Neural progenitor cell (in vitro differentiated cells): ENCODE results near the gene FOXO1. TPM values are rescaled to one million over a fixed set of nuclear protein-coding genes. Genes with fewer than 3 reads are reported as not detected.

Source experiments
- DNase-seq: peaks from one replicate; pipeline ENCODE4 v3.0.0-alpha.2; 2016; ENCODE audit warnings: low spot score
- H2AFZ ChIP-seq: fragments of 200-600 bp; sonication (generic); replicated peaks from 2 replicates; pipeline ENCODE4 v1.6.1; 2016; ENCODE audit warnings: antibody characterized with exemption
- H3F3A ChIP-seq: fragments of 200-600 bp; sonication (generic); 2 replicates; pipeline ENCODE4 v1.6.1; 2016; ENCODE audit warnings: antibody characterized with exemption, low read depth
- H3K27ac ChIP-seq: fragments of 200-600 bp; sonication (generic); 2 replicates; pipeline ENCODE4 v1.5.1; 2016; ENCODE audit warnings: mild to moderate bottlenecking
- H3K27me3 ChIP-seq: fragments of 200-600 bp; sonication (generic); 2 replicates; pipeline ENCODE4 v1.6.1; 2016; ENCODE audit warnings: mild to moderate bottlenecking, moderate library complexity
- H3K36me3 ChIP-seq: fragments of 200-600 bp; sonication (generic); 2 replicates; pipeline ENCODE4 v1.5.1; 2016
- H3K4me1 ChIP-seq: fragments of 200-600 bp; sonication (generic); 2 replicates; pipeline ENCODE4 v1.6.1; 2016; ENCODE audit warnings: mixed run types
- H3K4me2 ChIP-seq: fragments of 200-600 bp; sonication (generic); 2 replicates; pipeline ENCODE4 v1.6.1; 2016
- H3K4me3 ChIP-seq: fragments of 200-600 bp; sonication (generic); 2 replicates; pipeline ENCODE4 v1.5.1; 2016
- H3K79me2 ChIP-seq: fragments of 200-600 bp; sonication (generic); 2 replicates; pipeline ENCODE4 v1.6.1; 2016; ENCODE audit warnings: low read depth
- H3K9ac ChIP-seq: fragments of 200-600 bp; sonication (generic); 2 replicates; pipeline ENCODE4 v1.6.1; 2016
- H3K9me3 ChIP-seq: fragments of 200-600 bp; sonication (generic); 2 replicates; pipeline ENCODE4 v1.5.1; 2016; ENCODE audit warnings: low read depth
- H4K20me1 ChIP-seq: fragments of 200-600 bp; sonication (generic); 2 replicates; pipeline ENCODE4 v1.6.1; 2016; ENCODE audit warnings: low read depth
- H3K27ac Mint-ChIP-seq: 3 replicates; pipeline ENCODE4 v1.8.0; 2021; ENCODE audit warnings: mixed read lengths
- H3K27me3 Mint-ChIP-seq: 2 replicates; pipeline ENCODE4 v1.8.0; 2022; ENCODE audit warnings: low read depth, mild to moderate bottlenecking, inconsistent platforms, moderate library complexity, mixed read lengths; ENCODE audit not compliant: insufficient read depth
- H3K36me3 Mint-ChIP-seq: 3 replicates; pipeline ENCODE4 v1.8.0; 2021; ENCODE audit warnings: mixed read lengths
- H3K4me1 Mint-ChIP-seq: 3 replicates; pipeline ENCODE4 v1.8.0; 2021; ENCODE audit warnings: mixed read lengths
- H3K4me3 Mint-ChIP-seq: 3 replicates; pipeline ENCODE4 v1.8.0; 2021; ENCODE audit warnings: mild to moderate bottlenecking, moderate library complexity, mixed read lengths
- H3K9me3 Mint-ChIP-seq: 3 replicates; pipeline ENCODE4 v1.8.0; 2020; ENCODE audit warnings: mixed read lengths
- EZH2 ChIP-seq: fragments of 200-600 bp; sonication (generic); IDR thresholded peaks from 2 replicates; pipeline ENCODE4 v1.6.1; 2017; ENCODE audit warnings: antibody characterized with exemption, mild to moderate bottlenecking, moderate library complexity
- EZH2phosphoT487 ChIP-seq: fragments of 200-600 bp; sonication (generic); IDR thresholded peaks from 2 replicates; pipeline ENCODE4 v1.6.1; 2017; ENCODE audit warnings: antibody characterized with exemption
- total RNA-seq: library from RNA; depleted of rRNA; stranded (reverse); fragments of >200 nt; gene quantifications from 2 replicates; pipeline ENCODE4 v1.2.3, GENCODE V29; 2015; ENCODE audit warnings: low replicate concordance
- TF ChIP-seq, protein P1 (sequence below): fragments of 200-600 bp; sonication (generic); IDR thresholded peaks from 2 replicates; pipeline ENCODE4 v1.5.1; 2017; ENCODE audit warnings: antibody characterized with exemption, mild to moderate bottlenecking

FOXO1 gene
- total RNA-seq, 1 donor from 2014 or later: 3.7 TPM

DNA sequence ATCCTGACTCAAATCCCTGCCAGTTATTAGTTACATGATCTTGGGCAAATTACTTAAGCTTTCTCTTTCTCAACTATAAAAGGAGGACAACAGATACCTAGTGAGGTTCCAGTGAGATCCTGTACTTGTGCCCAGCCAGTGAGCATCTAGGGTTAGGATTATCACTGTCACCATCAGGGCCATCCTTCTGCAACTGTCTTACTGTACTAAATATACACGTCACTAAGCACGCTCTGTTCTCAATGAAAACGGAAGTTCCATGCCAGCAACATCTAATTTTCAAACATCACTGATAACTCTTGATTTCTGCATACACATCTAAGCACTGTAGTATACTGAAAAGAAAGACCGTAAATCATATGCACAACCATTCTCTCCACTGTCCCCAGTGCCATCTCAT lies 70.0 kb downstream of the FOXO1 start:
- Histone ChIP-seq H3K36me3 (no peaks in the 10 kb centered on the region), H3K4me2 (no peak overlapping the region), H3K27me3 (no peaks in the 10 kb centered on the region), H3F3A (no peaks in the 10 kb centered on the region), H3K79me2 (peaks cover 7% of the 10 kb centered on the region), H3K4me1 (no peaks in the 10 kb centered on the region), H3K27ac (no peak overlapping the region), H4K20me1 (no peaks in the 10 kb centered on the region), H3K9ac (no peak overlapping the region), H2AFZ (no peak overlapping the region), H3K9me3 (no peaks in the 10 kb centered on the region), H3K4me3 (no peak overlapping the region)
- Mint-ChIP-seq H3K4me1 (peaks cover 10% of the 10 kb centered on the region), H3K9me3 (peaks cover 4% of the 10 kb centered on the region), H3K27ac (no peak overlapping the region), H3K4me3 (no peak overlapping the region), H3K36me3 (peaks cover 2% of the 10 kb centered on the region), H3K27me3 (peaks cover 3% of the 10 kb centered on the region)
- DNase-seq: no peak
- TF ChIP-seq EZH2: no peak
- no peak for TF ChIP-seq EZH2phosphoT487
- TF ChIP-seq, protein P1, sequence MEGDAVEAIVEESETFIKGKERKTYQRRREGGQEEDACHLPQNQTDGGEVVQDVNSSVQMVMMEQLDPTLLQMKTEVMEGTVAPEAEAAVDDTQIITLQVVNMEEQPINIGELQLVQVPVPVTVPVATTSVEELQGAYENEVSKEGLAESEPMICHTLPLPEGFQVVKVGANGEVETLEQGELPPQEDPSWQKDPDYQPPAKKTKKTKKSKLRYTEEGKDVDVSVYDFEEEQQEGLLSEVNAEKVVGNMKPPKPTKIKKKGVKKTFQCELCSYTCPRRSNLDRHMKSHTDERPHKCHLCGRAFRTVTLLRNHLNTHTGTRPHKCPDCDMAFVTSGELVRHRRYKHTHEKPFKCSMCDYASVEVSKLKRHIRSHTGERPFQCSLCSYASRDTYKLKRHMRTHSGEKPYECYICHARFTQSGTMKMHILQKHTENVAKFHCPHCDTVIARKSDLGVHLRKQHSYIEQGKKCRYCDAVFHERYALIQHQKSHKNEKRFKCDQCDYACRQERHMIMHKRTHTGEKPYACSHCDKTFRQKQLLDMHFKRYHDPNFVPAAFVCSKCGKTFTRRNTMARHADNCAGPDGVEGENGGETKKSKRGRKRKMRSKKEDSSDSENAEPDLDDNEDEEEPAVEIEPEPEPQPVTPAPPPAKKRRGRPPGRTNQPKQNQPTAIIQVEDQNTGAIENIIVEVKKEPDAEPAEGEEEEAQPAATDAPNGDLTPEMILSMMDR: no peak

DNA sequence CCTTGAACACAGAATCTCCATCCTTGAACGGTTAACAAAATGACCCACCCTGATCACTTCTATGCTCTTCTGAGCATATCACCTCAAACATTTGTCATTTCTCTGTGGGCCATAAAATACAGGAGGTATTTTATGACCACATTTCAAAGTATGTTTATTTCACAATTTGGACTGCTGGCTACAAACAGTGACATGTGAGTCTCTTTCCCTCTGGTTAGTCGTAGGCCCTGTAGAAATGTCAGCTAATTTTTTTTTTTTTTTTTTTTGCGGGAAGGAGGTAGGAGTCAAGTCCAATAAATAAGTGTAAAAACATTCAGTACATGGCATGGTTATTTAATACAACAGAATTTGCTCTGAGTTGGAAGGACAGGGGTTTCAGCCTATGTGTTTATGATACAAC lies 70.7 kb downstream of the FOXO1 start:
- Histone ChIP-seq H3K4me2 (no peak overlapping the region), H2AFZ (no peak overlapping the region), H4K20me1 (no peaks in the 10 kb centered on the region), H3K27ac (no peak overlapping the region), H3K36me3 (no peaks in the 10 kb centered on the region), H3K27me3 (no peaks in the 10 kb centered on the region), H3K4me1 (no peaks in the 10 kb centered on the region), H3K4me3 (no peak overlapping the region), H3K9ac (no peak overlapping the region), H3K9me3 (no peaks in the 10 kb centered on the region), H3K79me2 (peaks cover 5% of the 10 kb centered on the region), H3F3A (no peaks in the 10 kb centered on the region)
- no peak overlapping the region for H3K27ac Mint-ChIP-seq
- H3K36me3 Mint-ChIP-seq: peaks cover 2% of the 10 kb centered on the region
- peaks cover 3% of the 10 kb centered on the region for H3K27me3 Mint-ChIP-seq
- DNase-seq: no peak
- TF ChIP-seq, protein P1: no peak
- TF ChIP-seq EZH2 (no peak), EZH2phosphoT487 (no peak)
- H3K4me3 Mint-ChIP-seq: no peak overlapping the region
- H3K9me3 Mint-ChIP-seq: peaks cover 6% of the 10 kb centered on the region
- H3K4me1 Mint-ChIP-seq: peaks cover 15% of the 10 kb centered on the region

DNA sequence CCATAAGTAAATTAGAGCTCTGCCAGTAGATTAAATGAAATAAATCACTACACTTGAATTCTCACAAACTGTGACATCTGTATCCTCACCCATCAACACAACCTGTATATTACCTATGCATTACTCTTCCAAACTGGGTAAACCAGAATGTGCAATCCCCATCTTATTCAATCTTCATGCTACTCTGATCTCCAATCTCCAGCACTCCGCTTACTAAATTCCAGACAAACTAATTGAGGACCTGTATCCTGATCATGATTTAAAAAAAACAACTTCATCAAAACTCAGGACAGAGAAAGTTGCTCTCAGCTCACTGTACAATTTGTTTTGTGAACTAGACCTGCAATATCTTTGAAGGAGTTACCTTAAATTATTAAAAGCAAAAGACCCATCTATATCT lies 74.4 kb downstream of the FOXO1 start:
- Histone ChIP-seq H3K27me3 (no peaks in the 10 kb centered on the region), H2AFZ (no peak overlapping the region), H3K4me2 (no peak overlapping the region), H3K4me1 (peaks cover 7% of the 10 kb centered on the region), H3K9ac (no peak overlapping the region), H3K79me2 (peaks cover 5% of the 10 kb centered on the region), H3K4me3 (no peak overlapping the region), H3K9me3 (no peaks in the 10 kb centered on the region), H4K20me1 (no peaks in the 10 kb centered on the region), H3K36me3 (no peaks in the 10 kb centered on the region), H3K27ac (no peak overlapping the region), H3F3A (no peaks in the 10 kb centered on the region)
- H3K4me1 Mint-ChIP-seq: peaks cover 37% of the 10 kb centered on the region
- peaks cover 6% of the 10 kb centered on the region for H3K9me3 Mint-ChIP-seq
- no peak for DNase-seq
- no peak overlapping the region for H3K4me3 Mint-ChIP-seq
- no peak overlapping the region for H3K27ac Mint-ChIP-seq
- TF ChIP-seq, protein P1: no peak
- TF ChIP-seq EZH2 (no peak), EZH2phosphoT487 (no peak)
- peaks cover 2% of the 10 kb centered on the region for H3K27me3 Mint-ChIP-seq
- peaks cover 2% of the 10 kb centered on the region for H3K36me3 Mint-ChIP-seq

DNA sequence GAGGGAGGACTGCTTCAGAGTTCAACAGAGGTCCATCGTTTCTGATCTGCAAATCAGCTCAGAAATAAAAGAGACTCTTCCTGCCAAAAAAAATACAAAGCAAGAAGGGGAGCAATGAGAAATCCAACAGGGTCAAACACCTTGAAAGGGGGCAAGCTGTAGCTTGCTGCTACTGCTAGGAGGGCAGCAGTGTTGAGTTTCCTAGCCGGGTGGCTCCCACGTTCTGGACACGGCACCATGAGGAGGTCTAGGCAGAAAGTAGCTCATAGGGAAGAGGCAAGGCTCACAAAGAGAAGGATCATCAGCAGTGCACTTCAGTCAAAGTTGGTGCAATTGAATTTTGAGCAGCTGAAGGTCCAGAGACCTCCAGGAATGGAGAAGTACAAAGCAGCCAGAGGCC lies 75.3 kb downstream of the FOXO1 start:
- TF ChIP-seq, protein P1: no peak
- no peak for TF ChIP-seq EZH2
- TF ChIP-seq EZH2phosphoT487: no peak
- Histone ChIP-seq H3K4me1 (peaks cover 15% of the 10 kb centered on the region), H2AFZ (no peak overlapping the region), H3F3A (no peaks in the 10 kb centered on the region), H4K20me1 (no peaks in the 10 kb centered on the region), H3K4me2 (no peak overlapping the region), H3K79me2 (peaks cover 5% of the 10 kb centered on the region), H3K27ac (no peak overlapping the region), H3K4me3 (no peak overlapping the region), H3K9ac (no peak overlapping the region), H3K27me3 (no peaks in the 10 kb centered on the region), H3K36me3 (no peaks in the 10 kb centered on the region), H3K9me3 (no peaks in the 10 kb centered on the region)
- H3K27ac Mint-ChIP-seq: peak overlapping the region; percentile 76
- peaks cover 44% of the 10 kb centered on the region for H3K4me1 Mint-ChIP-seq
- peaks cover 6% of the 10 kb centered on the region for H3K9me3 Mint-ChIP-seq
- no peak for DNase-seq
- H3K4me3 Mint-ChIP-seq: no peak overlapping the region
- H3K36me3 Mint-ChIP-seq: peaks cover 2% of the 10 kb centered on the region
- peaks cover 2% of the 10 kb centered on the region for H3K27me3 Mint-ChIP-seq
